GM23338 (cell line): Measurements from ENCODE around the gene MED13L. TPM values are rescaled to one million over a fixed set of nuclear protein-coding genes. Genes with fewer than 3 reads are reported as not detected.

Experiments used
- ATAC-seq: fragments of 200-7000 bp; cut with Tn5 transposase; 3 replicates; pipeline ENCODE4 v1.9.1; 2020
- DNase-seq: peaks from one replicate; pipeline ENCODE4 v3.0.0-alpha.2; 2015; ENCODE audit warnings: low spot score
- H2AFZ ChIP-seq: fragments of 200-600 bp; sonication (generic); 2 replicates; pipeline ENCODE4 v1.8.0; 2016; ENCODE audit warnings: antibody characterized with exemption, mild to moderate bottlenecking, moderate library complexity
- H3F3A ChIP-seq: fragments of 200-600 bp; sonication (generic); replicated peaks from 2 replicates; pipeline ENCODE4 v1.8.0; 2017; ENCODE audit warnings: antibody characterized with exemption, mixed run types, low read depth
- H3K27ac ChIP-seq: fragments of 200-600 bp; sonication (generic); 2 replicates; pipeline ENCODE4 v1.6.1; 2016; ENCODE audit warnings: low read depth
- H3K27me3 ChIP-seq: fragments of 200-600 bp; sonication (generic); 2 replicates; pipeline ENCODE4 v1.8.0; 2016; ENCODE audit warnings: mild to moderate bottlenecking, mixed run types, moderate library complexity; ENCODE audit not compliant: insufficient read depth
- H3K36me3 ChIP-seq: fragments of 200-600 bp; sonication (generic); 2 replicates; pipeline ENCODE4 v1.8.0; 2016; ENCODE audit warnings: mild to moderate bottlenecking; ENCODE audit not compliant: insufficient read depth
- H3K4me1 ChIP-seq: fragments of 200-600 bp; sonication (generic); 2 replicates; pipeline ENCODE4 v1.8.0; 2016; ENCODE audit warnings: mild to moderate bottlenecking, moderate library complexity; ENCODE audit not compliant: insufficient read depth
- H3K4me2 ChIP-seq: fragments of 200-600 bp; sonication (generic); 2 replicates; pipeline ENCODE4 v1.7.1; 2017; ENCODE audit warnings: mixed run types
- H3K4me3 ChIP-seq: fragments of 200-600 bp; sonication (generic); 2 replicates; pipeline ENCODE4 v1.6.1; 2016; ENCODE audit warnings: mixed run types
- H3K79me2 ChIP-seq: fragments of 200-600 bp; sonication (generic); replicated peaks from 2 replicates; pipeline ENCODE4 v1.8.0; 2017; ENCODE audit warnings: mild to moderate bottlenecking; ENCODE audit not compliant: insufficient read depth
- H3K9me2 ChIP-seq: fragments of 200-600 bp; sonication (generic); 2 replicates; pipeline ENCODE4 v1.8.0; 2017; ENCODE audit not compliant: insufficient read depth
- H4K20me1 ChIP-seq: fragments of 200-600 bp; sonication (generic); replicated peaks from 2 replicates; pipeline ENCODE4 v1.8.0; 2017; ENCODE audit warnings: mild to moderate bottlenecking; ENCODE audit not compliant: insufficient read depth
- H3K27ac Mint-ChIP-seq: 2 replicates; pipeline ENCODE4 v1.8.0; 2020; ENCODE audit warnings: inconsistent platforms, mild to moderate bottlenecking, moderate library complexity, mixed read lengths
- H3K27me3 Mint-ChIP-seq: 3 replicates; pipeline ENCODE4 v1.8.0; 2022; ENCODE audit warnings: low read depth, mild to moderate bottlenecking, moderate library complexity, mixed read lengths, inconsistent platforms; ENCODE audit not compliant: insufficient read depth, poor library complexity
- H3K36me3 Mint-ChIP-seq: 3 replicates; pipeline ENCODE4 v1.8.0; 2021; ENCODE audit warnings: low read depth, mild to moderate bottlenecking, inconsistent platforms, moderate library complexity, mixed read lengths
- H3K4me1 Mint-ChIP-seq: 3 replicates; pipeline ENCODE4 v1.8.0; 2020; ENCODE audit warnings: mild to moderate bottlenecking, inconsistent platforms, mixed read lengths
- H3K4me3 Mint-ChIP-seq: 3 replicates; pipeline ENCODE4 v1.8.0; 2021; ENCODE audit warnings: moderate library complexity, mild to moderate bottlenecking, inconsistent platforms, mixed read lengths
- H3K9me3 Mint-ChIP-seq: 3 replicates; pipeline ENCODE4 v1.8.0; 2020; ENCODE audit warnings: moderate library complexity, mild to moderate bottlenecking, inconsistent platforms, mixed read lengths
- CREB1 ChIP-seq: fragments of 250-450 bp; sonication (Bioruptor Pico); IDR thresholded peaks from 2 replicates; pipeline ENCODE4 v1.5.0; 2020; ENCODE audit warnings: low read depth, mild to moderate bottlenecking, moderate library complexity
- EZH2 ChIP-seq: fragments of 200-600 bp; sonication (generic); IDR thresholded peaks from one replicate; pipeline ENCODE4 v1.8.0; 2017; ENCODE audit warnings: antibody characterized with exemption, mild to moderate bottlenecking, low read depth; ENCODE audit not compliant: unreplicated experiment
- EZH2phosphoT487 ChIP-seq: fragments of 200-600 bp; sonication (generic); IDR thresholded peaks from one replicate; pipeline ENCODE4 v1.8.1; 2018; ENCODE audit warnings: antibody characterized with exemption; ENCODE audit not compliant: unreplicated experiment
- JUNB ChIP-seq: IDR thresholded peaks from one replicate; pipeline ENCODE4 v1.6.1; 2016; ENCODE audit warnings: antibody characterized with exemption; ENCODE audit not compliant: unreplicated experiment
- NANOG ChIP-seq: IDR thresholded peaks from 2 replicates; pipeline ENCODE4 v1.6.1; 2016; ENCODE audit warnings: antibody characterized with exemption, borderline replicate concordance
- POLR2AphosphoS5 ChIP-seq: IDR thresholded peaks from 2 replicates; pipeline ENCODE4 v1.6.1; 2016; ENCODE audit warnings: antibody characterized with exemption, low read depth
- STAT1 ChIP-seq: IDR thresholded peaks from one replicate; pipeline ENCODE4 v1.6.1; 2016; ENCODE audit warnings: antibody characterized with exemption; ENCODE audit not compliant: unreplicated experiment
- ZNF114 ChIP-seq: fragments of 250-450 bp; sonication (Bioruptor Pico); IDR thresholded peaks from 2 replicates; pipeline ENCODE4 v1.5.0; 2020; ENCODE audit warnings: mild to moderate bottlenecking, moderate library complexity
- polyA plus RNA-seq: library from polyadenylated mRNA; unstranded; fragments of >200 nt; fragmentation: Nextera tagmentation; extraction: Ambion mirVana; gene quantifications from 2 replicates; pipeline ENCODE4 v1.2.1, GENCODE V29; 2016
- total RNA-seq: library from RNA; depleted of rRNA; stranded (reverse); fragments of >200 nt; shearing (Covaris generic); gene quantifications from 2 replicates; pipeline ENCODE4 v1.2.3, GENCODE V29; 2014
- TF ChIP-seq, protein P1 (sequence below): IDR thresholded peaks from one replicate; pipeline ENCODE4 v1.6.1; 2018; ENCODE audit warnings: antibody characterized with exemption; ENCODE audit not compliant: unreplicated experiment
- TF ChIP-seq, protein P2 (sequence below): fragments of 250-450 bp; sonication (Bioruptor Pico); IDR thresholded peaks from 2 replicates; pipeline ENCODE4 v1.5.0; 2020; ENCODE audit warnings: mild to moderate bottlenecking, moderate library complexity
- TF ChIP-seq, protein P3 (sequence below): IDR thresholded peaks from 2 replicates; pipeline ENCODE4 v1.6.1; 2016; ENCODE audit warnings: antibody characterized with exemption

Gene MED13L
- total and polyA plus RNA-seq, 2 experiments from 2014 or later: 20.9 to 73.6 TPM

DNA sequence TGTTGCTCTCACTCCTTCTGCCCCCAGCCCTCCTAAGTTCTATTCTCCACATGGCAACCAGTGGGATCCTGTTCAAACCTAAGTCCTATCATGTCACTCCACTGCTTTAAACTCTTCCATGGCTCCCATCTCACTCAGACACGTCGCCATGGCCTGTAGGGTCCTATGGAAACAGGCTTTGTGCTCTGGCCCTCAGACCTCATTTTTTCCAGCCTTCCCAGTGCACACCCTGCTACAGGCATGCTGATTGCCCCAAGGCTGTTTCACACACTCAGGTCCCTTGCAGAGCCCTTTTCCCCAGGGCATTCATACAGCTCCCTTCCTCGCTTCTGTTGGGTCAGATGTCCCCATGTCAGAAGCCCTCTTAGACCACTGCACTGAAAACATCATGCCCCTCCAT, 11.2 kb upstream of the MED13L start:
- Histone ChIP-seq H4K20me1 (no peaks in the 10 kb centered on the region), H3K79me2 (no peaks in the 10 kb centered on the region), H3K9me2 (no peaks in the 10 kb centered on the region), H2AFZ (no peak overlapping the region), H3K36me3 (no peaks in the 10 kb centered on the region), H3K27me3 (no peaks in the 10 kb centered on the region), H3K4me1 (peaks cover 9% of the 10 kb centered on the region), H3K4me2 (no peak overlapping the region), H3K27ac (no peak overlapping the region), H3K4me3 (no peak overlapping the region), H3F3A (no peaks in the 10 kb centered on the region)
- DNase-seq: no peak
- Mint-ChIP-seq H3K27ac (no peak overlapping the region), H3K27me3 (peaks cover 6% of the 10 kb centered on the region), H3K4me1 (peaks cover 6% of the 10 kb centered on the region; the same call in 2 of the 3 replicates), H3K4me3 (no peak overlapping the region), H3K9me3 (no peaks in the 10 kb centered on the region), H3K36me3 (no peaks in the 10 kb centered on the region)
- ATAC-seq: no peak
- TF ChIP-seq, protein P1, sequence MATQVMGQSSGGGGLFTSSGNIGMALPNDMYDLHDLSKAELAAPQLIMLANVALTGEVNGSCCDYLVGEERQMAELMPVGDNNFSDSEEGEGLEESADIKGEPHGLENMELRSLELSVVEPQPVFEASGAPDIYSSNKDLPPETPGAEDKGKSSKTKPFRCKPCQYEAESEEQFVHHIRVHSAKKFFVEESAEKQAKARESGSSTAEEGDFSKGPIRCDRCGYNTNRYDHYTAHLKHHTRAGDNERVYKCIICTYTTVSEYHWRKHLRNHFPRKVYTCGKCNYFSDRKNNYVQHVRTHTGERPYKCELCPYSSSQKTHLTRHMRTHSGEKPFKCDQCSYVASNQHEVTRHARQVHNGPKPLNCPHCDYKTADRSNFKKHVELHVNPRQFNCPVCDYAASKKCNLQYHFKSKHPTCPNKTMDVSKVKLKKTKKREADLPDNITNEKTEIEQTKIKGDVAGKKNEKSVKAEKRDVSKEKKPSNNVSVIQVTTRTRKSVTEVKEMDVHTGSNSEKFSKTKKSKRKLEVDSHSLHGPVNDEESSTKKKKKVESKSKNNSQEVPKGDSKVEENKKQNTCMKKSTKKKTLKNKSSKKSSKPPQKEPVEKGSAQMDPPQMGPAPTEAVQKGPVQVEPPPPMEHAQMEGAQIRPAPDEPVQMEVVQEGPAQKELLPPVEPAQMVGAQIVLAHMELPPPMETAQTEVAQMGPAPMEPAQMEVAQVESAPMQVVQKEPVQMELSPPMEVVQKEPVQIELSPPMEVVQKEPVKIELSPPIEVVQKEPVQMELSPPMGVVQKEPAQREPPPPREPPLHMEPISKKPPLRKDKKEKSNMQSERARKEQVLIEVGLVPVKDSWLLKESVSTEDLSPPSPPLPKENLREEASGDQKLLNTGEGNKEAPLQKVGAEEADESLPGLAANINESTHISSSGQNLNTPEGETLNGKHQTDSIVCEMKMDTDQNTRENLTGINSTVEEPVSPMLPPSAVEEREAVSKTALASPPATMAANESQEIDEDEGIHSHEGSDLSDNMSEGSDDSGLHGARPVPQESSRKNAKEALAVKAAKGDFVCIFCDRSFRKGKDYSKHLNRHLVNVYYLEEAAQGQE: no peak
- TF ChIP-seq JUNB (no peak), STAT1 (no peak), CREB1 (CRISPR knock-in tag) (no peak), ZNF114 (CRISPR knock-in tag) (no peak), EZH2 (no peak), EZH2phosphoT487 (no peak), POLR2AphosphoS5 (no peak), NANOG (no peak)
- TF ChIP-seq, protein P2, sequence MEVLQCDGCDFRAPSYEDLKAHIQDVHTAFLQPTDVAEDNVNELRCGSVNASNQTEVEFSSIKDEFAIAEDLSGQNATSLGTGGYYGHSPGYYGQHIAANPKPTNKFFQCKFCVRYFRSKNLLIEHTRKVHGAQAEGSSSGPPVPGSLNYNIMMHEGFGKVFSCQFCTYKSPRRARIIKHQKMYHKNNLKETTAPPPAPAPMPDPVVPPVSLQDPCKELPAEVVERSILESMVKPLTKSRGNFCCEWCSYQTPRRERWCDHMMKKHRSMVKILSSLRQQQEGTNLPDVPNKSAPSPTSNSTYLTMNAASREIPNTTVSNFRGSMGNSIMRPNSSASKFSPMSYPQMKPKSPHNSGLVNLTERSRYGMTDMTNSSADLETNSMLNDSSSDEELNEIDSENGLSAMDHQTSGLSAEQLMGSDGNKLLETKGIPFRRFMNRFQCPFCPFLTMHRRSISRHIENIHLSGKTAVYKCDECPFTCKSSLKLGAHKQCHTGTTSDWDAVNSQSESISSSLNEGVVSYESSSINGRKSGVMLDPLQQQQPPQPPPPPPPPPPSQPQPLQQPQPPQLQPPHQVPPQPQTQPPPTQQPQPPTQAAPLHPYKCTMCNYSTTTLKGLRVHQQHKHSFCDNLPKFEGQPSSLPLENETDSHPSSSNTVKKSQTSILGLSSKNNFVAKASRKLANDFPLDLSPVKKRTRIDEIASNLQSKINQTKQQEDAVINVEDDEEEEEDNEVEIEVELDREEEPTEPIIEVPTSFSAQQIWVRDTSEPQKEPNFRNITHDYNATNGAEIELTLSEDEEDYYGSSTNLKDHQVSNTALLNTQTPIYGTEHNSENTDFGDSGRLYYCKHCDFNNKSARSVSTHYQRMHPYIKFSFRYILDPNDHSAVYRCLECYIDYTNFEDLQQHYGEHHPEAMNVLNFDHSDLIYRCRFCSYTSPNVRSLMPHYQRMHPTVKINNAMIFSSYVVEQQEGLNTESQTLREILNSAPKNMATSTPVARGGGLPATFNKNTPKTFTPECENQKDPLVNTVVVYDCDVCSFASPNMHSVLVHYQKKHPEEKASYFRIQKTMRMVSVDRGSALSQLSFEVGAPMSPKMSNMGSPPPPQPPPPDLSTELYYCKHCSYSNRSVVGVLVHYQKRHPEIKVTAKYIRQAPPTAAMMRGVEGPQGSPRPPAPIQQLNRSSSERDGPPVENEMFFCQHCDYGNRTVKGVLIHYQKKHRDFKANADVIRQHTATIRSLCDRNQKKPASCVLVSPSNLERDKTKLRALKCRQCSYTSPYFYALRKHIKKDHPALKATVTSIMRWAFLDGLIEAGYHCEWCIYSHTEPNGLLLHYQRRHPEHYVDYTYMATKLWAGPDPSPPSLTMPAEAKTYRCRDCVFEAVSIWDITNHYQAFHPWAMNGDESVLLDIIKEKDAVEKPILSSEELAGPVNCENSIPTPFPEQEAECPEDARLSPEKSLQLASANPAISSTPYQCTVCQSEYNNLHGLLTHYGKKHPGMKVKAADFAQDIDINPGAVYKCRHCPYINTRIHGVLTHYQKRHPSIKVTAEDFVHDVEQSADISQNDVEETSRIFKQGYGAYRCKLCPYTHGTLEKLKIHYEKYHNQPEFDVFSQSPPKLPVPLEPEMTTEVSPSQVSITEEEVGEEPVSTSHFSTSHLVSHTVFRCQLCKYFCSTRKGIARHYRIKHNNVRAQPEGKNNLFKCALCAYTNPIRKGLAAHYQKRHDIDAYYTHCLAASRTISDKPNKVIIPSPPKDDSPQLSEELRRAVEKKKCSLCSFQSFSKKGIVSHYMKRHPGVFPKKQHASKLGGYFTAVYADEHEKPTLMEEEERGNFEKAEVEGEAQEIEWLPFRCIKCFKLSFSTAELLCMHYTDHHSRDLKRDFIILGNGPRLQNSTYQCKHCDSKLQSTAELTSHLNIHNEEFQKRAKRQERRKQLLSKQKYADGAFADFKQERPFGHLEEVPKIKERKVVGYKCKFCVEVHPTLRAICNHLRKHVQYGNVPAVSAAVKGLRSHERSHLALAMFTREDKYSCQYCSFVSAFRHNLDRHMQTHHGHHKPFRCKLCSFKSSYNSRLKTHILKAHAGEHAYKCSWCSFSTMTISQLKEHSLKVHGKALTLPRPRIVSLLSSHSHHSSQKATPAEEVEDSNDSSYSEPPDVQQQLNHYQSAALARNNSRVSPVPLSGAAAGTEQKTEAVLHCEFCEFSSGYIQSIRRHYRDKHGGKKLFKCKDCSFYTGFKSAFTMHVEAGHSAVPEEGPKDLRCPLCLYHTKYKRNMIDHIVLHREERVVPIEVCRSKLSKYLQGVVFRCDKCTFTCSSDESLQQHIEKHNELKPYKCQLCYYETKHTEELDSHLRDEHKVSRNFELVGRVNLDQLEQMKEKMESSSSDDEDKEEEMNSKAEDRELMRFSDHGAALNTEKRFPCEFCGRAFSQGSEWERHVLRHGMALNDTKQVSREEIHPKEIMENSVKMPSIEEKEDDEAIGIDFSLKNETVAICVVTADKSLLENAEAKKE: no peak
- TF ChIP-seq, protein P3, sequence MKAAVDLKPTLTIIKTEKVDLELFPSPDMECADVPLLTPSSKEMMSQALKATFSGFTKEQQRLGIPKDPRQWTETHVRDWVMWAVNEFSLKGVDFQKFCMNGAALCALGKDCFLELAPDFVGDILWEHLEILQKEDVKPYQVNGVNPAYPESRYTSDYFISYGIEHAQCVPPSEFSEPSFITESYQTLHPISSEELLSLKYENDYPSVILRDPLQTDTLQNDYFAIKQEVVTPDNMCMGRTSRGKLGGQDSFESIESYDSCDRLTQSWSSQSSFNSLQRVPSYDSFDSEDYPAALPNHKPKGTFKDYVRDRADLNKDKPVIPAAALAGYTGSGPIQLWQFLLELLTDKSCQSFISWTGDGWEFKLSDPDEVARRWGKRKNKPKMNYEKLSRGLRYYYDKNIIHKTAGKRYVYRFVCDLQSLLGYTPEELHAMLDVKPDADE: no peak
